ENCODE measurements around the gene RGS11.

DNA sequence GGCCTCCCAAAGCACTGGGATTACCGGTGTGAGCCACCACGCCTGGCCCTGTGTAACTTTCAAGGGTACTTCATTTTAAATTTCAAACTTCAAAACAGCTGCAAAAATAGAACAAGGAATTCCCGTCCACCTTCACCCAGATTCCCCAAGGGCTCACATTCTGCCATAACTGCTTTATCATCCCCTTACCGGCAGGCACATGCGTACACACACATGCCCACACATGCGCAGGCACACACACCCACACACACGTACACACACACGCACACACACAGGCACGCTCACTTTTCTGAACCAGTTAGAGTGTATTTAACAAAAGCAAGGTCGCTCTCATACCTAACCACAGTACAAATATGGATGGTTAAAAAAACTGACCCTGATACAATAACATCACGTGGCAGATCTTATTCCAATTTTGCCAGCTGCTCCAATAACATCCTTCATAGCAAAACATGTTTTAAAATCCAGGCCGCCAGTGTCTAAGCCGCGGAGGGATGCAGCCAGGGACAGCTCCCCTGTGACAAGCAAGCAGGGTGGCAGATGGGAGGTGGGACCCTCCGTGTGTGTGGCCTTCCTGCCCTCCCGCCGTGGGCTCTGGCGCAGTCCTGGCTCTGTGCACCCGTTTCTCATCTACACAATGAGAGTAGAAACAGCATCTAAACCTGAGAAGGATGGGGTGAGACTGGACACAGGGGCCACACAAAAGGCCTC, 30.3 kb upstream of the RGS11 start:
- TF ChIP-seq, protein P1, sequence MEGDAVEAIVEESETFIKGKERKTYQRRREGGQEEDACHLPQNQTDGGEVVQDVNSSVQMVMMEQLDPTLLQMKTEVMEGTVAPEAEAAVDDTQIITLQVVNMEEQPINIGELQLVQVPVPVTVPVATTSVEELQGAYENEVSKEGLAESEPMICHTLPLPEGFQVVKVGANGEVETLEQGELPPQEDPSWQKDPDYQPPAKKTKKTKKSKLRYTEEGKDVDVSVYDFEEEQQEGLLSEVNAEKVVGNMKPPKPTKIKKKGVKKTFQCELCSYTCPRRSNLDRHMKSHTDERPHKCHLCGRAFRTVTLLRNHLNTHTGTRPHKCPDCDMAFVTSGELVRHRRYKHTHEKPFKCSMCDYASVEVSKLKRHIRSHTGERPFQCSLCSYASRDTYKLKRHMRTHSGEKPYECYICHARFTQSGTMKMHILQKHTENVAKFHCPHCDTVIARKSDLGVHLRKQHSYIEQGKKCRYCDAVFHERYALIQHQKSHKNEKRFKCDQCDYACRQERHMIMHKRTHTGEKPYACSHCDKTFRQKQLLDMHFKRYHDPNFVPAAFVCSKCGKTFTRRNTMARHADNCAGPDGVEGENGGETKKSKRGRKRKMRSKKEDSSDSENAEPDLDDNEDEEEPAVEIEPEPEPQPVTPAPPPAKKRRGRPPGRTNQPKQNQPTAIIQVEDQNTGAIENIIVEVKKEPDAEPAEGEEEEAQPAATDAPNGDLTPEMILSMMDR (IDR thresholded peaks at IDR 0.05): no peak
- no peak for TF ChIP-seq POLR2A (IDR thresholded peaks at IDR 0.05)

Data from heart left ventricle (tissue), 13 donors.